ENCODE measurements around the gene TRIM56. TPM values are rescaled to one million over a fixed set of nuclear protein-coding genes. Genes with fewer than 3 reads are reported as not detected.
"Not testable (repeated sequence)": the region's sequence is repeated elsewhere in the genome, so short reads cannot be mapped to it uniquely, and the experiment has no call there.

The TRIM56 gene
- total RNA-seq, 1 experiment from 2014 or later = 44.5 TPM

DNA sequence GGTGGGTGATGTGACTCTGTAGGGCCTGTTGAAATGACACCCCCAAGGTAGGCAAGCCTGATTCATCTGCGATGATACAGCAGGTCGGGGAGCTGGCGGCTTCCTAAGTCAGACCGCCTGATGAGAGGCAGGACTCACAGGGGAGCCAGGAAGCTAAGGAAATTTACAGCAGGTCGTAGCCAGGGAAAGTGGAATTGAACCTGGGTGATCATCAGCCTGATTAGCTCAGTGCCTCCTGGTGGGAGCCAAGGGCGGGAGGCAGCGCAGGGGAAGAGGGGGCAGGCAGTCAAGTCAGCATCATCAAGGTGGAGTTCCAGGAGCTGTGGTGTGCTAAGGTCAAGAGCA lies 18.5 kb upstream of the TRIM56 start:
- CTCF ChIA-PET = no interaction called here
- intact Hi-C loops (cut with micrococcal nuclease; ENCODE audit: unreplicated experiment) = no loop called here
- TF ChIP-seq, protein P1, sequence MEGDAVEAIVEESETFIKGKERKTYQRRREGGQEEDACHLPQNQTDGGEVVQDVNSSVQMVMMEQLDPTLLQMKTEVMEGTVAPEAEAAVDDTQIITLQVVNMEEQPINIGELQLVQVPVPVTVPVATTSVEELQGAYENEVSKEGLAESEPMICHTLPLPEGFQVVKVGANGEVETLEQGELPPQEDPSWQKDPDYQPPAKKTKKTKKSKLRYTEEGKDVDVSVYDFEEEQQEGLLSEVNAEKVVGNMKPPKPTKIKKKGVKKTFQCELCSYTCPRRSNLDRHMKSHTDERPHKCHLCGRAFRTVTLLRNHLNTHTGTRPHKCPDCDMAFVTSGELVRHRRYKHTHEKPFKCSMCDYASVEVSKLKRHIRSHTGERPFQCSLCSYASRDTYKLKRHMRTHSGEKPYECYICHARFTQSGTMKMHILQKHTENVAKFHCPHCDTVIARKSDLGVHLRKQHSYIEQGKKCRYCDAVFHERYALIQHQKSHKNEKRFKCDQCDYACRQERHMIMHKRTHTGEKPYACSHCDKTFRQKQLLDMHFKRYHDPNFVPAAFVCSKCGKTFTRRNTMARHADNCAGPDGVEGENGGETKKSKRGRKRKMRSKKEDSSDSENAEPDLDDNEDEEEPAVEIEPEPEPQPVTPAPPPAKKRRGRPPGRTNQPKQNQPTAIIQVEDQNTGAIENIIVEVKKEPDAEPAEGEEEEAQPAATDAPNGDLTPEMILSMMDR (IDR thresholded peaks at IDR 0.05; ENCODE audit: unreplicated experiment) = no peak
- Mint-ChIP-seq H3K36me3 (ENCODE audit: insufficient read depth, unreplicated experiment) (no peaks in the 10 kb centered on the region), H3K27ac (ENCODE audit: unreplicated experiment) (no peak overlapping the region), H3K4me1 (ENCODE audit: low read depth, unreplicated experiment) (no peaks in the 10 kb centered on the region), H3K27me3 (ENCODE audit: unreplicated experiment) (peaks cover 48% of the 10 kb centered on the region), H3K4me3 (ENCODE audit: low read depth, unreplicated experiment) (no peak overlapping the region), H3K9me3 (ENCODE audit: low read depth, unreplicated experiment) (no peaks in the 10 kb centered on the region)
- no peak for DNase-seq
- no TSS peak for BruUV-seq (replicated peaks)

DNA sequence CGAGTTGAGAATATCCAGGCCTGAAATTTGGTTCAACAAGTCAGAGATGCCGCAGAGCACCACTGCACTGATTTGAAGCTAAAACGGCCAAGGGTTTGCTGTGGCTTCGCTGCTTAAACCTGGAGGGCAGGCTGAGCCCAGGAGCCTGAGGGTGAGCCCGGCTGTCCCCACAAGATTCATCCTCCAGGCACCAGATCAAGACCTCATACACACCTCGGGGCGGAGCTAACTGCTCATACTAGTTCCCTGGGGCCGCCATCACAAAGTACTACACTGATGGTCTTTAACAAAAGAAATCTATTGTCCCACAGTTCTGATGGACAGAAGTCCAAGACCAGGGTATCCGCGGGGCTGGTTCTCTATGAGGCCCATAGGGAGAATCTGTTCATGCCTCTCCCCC lies 16.9 kb upstream of the TRIM56 start:
- no peaks in the 10 kb centered on the region for H3K4me1 Mint-ChIP-seq (ENCODE audit: low read depth, unreplicated experiment)
- no peak for DNase-seq
- BruUV-seq (replicated peaks) = no TSS peak
- CTCF ChIA-PET = no interaction called here
- intact Hi-C loops (cut with micrococcal nuclease; ENCODE audit: unreplicated experiment) = no loop called here
- no peak overlapping the region for H3K4me3 Mint-ChIP-seq (ENCODE audit: low read depth, unreplicated experiment)
- H3K36me3 Mint-ChIP-seq (ENCODE audit: insufficient read depth, unreplicated experiment) = no peaks in the 10 kb centered on the region
- no peaks in the 10 kb centered on the region for H3K9me3 Mint-ChIP-seq (ENCODE audit: low read depth, unreplicated experiment)
- TF ChIP-seq, protein P1 (IDR thresholded peaks at IDR 0.05; ENCODE audit: unreplicated experiment) = no peak
- no peak overlapping the region for H3K27ac Mint-ChIP-seq (ENCODE audit: unreplicated experiment)
- peaks cover 47% of the 10 kb centered on the region for H3K27me3 Mint-ChIP-seq (ENCODE audit: unreplicated experiment)

DNA sequence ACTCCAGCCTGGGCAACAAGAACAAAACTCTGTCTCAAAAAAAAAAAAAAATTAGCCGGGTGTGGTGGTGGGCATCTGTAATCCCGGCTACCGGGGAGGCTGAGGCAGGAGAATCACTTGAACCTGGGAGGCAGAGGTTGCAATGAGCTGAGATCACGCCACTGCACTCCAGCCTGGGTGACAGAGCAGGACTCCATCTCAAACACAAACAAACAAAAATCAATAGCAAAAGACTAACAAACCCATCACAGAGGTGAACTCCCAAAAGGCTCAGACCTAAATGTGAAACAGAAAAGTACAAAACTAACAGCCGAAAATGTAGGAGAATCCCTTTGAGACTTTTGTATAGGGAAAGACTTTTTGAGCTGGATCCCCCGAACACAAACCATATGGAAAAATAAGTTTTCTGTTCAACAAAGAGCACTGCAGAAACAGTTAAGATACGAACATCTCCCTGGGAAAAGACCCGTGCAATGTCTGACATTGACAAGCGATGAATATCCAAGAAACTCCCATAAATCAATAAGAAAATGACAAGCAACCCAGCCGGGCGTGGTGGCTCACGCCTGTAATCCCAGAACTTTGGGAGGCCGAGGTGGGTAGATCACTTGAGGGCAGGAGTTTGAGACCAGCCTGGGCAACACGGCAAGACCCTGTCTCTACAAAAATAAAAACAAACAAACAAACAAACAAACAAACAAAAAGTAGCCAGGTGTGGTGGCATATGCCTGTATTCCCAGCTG lies 13.7 kb upstream of the TRIM56 start:
- intact Hi-C loops (cut with micrococcal nuclease; ENCODE audit: unreplicated experiment); DNase-seq; H3K4me3 Mint-ChIP-seq (ENCODE audit: low read depth, unreplicated experiment); H3K4me1 Mint-ChIP-seq (ENCODE audit: low read depth, unreplicated experiment); CTCF ChIA-PET; BruUV-seq (replicated peaks); H3K36me3 Mint-ChIP-seq (ENCODE audit: insufficient read depth, unreplicated experiment); H3K27ac Mint-ChIP-seq (ENCODE audit: unreplicated experiment); H3K9me3 Mint-ChIP-seq (ENCODE audit: low read depth, unreplicated experiment): not testable (repeated sequence)
- H3K27me3 Mint-ChIP-seq (ENCODE audit: unreplicated experiment) = peaks cover 37% of the 10 kb centered on the region

DNA sequence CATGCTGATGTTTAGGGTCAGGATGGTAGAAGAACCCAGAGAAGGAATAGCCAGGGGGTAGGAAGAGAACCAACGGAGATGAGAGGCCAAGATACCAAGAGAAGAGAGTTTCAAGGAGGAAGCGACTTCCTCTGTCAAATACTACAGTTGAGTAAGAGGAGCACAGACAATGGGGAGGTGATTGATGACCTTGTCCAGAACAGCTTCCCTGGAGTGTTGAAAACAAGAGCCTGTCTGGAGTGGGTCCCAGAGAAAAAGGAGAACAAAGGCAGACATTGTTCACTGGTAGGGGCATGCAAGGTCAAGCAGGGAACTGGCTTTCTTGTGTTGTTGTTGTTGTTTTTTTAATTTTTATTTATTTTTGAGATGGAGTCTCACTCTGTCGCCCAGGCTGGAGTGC lies 9.6 kb upstream of the TRIM56 start:
- TF ChIP-seq, protein P1 (IDR thresholded peaks at IDR 0.05; ENCODE audit: unreplicated experiment) = no peak
- peaks cover 30% of the 10 kb centered on the region for H3K27me3 Mint-ChIP-seq (ENCODE audit: unreplicated experiment)
- CTCF ChIA-PET = no interaction called here
- no peaks in the 10 kb centered on the region for H3K36me3 Mint-ChIP-seq (ENCODE audit: insufficient read depth, unreplicated experiment)
- no TSS peak for BruUV-seq (replicated peaks)
- H3K4me3 Mint-ChIP-seq (ENCODE audit: low read depth, unreplicated experiment) = no peak overlapping the region
- intact Hi-C loops (cut with micrococcal nuclease; ENCODE audit: unreplicated experiment) = no loop called here
- H3K4me1 Mint-ChIP-seq (ENCODE audit: low read depth, unreplicated experiment) = peaks cover 16% of the 10 kb centered on the region
- DNase-seq = no peak
- H3K9me3 Mint-ChIP-seq (ENCODE audit: low read depth, unreplicated experiment) = no peaks in the 10 kb centered on the region
- no peak overlapping the region for H3K27ac Mint-ChIP-seq (ENCODE audit: unreplicated experiment)

DNA sequence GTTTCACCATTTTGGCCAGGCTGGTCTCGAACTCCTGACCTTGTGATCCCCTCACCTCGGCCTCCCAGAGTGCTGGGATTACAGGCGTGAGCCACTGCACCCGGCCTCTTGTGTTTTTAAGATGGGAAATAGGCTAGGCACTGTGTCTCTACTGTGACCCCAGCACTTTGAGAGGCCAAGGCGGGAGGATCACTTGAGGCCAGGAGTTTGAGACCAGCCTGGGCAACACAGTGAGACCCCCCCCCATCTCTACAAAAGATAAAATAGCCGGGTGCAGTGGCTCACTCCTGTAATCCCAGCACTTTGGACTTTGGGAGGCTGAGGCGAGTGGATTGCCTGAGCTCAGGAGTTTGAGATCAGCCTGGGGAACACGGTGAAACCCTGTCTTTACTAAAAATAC lies 9.1 kb upstream of the TRIM56 start:
- CTCF ChIA-PET = interaction anchor here (0.6 kb wide), 1 partner anchor 68 kb away, joined by 3 read pairs; no protein-coding TSS in a partner anchor
- Mint-ChIP-seq H3K27me3 (ENCODE audit: unreplicated experiment) (peaks cover 30% of the 10 kb centered on the region), H3K4me1 (ENCODE audit: low read depth, unreplicated experiment) (peaks cover 16% of the 10 kb centered on the region)
- H3K4me3 Mint-ChIP-seq (ENCODE audit: low read depth, unreplicated experiment); intact Hi-C loops (cut with micrococcal nuclease; ENCODE audit: unreplicated experiment); H3K36me3 Mint-ChIP-seq (ENCODE audit: insufficient read depth, unreplicated experiment); DNase-seq; H3K27ac Mint-ChIP-seq (ENCODE audit: unreplicated experiment); BruUV-seq (replicated peaks); H3K9me3 Mint-ChIP-seq (ENCODE audit: low read depth, unreplicated experiment): not testable (repeated sequence)
